Mammary epithelial cell (primary cell): ENCODE measurements around the gene LOX.

Experiments used
- EZH2 ChIP-seq: IDR thresholded peaks from 2 replicates; pipeline ENCODE4 v1.6.1; 2012; ENCODE audit warnings: low read length, inconsistent platforms, borderline replicate concordance
- TF ChIP-seq, protein P1 (sequence below), 2 donors: IDR thresholded peaks in 1 of 2; conservative IDR thresholded peaks in 1 of 2; 2 replicates each; pipeline ENCODE4 v1.5.1; 2011 to 2012; ENCODE audit warnings: inconsistent platforms in 2 of 2, low read length in 2 of 2, mild to moderate bottlenecking in 2 of 2, control low read depth in 1 of 2, low read depth in 1 of 2; ENCODE audit not compliant: insufficient read depth in 1 of 2; ENCODE audit errors: extremely low read depth in 1 of 2

DNA sequence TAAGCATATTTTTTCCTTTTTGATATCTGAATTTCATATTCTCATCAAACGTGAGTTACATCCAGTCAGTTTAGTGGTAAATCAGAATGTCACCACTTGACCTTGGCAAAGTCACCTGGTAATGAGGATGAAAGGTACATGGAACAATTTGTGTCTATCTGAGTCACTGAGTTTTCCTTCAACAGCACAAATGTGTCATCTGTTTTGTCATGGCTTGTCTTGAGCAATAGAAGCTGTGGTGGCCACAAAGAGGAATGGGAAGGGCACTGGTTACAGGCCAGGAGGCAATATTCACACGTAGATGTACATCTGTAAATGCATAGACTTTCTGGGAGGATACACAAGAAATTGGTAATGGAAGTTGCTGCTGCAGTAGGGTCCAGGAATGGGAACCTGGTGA is 42.9 kb upstream of the LOX start:
- TF ChIP-seq, protein P1, sequence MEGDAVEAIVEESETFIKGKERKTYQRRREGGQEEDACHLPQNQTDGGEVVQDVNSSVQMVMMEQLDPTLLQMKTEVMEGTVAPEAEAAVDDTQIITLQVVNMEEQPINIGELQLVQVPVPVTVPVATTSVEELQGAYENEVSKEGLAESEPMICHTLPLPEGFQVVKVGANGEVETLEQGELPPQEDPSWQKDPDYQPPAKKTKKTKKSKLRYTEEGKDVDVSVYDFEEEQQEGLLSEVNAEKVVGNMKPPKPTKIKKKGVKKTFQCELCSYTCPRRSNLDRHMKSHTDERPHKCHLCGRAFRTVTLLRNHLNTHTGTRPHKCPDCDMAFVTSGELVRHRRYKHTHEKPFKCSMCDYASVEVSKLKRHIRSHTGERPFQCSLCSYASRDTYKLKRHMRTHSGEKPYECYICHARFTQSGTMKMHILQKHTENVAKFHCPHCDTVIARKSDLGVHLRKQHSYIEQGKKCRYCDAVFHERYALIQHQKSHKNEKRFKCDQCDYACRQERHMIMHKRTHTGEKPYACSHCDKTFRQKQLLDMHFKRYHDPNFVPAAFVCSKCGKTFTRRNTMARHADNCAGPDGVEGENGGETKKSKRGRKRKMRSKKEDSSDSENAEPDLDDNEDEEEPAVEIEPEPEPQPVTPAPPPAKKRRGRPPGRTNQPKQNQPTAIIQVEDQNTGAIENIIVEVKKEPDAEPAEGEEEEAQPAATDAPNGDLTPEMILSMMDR (conservative IDR thresholded peaks at IDR 0.05 in 1 of 2, IDR thresholded peaks at IDR 0.05 in 1 of 2; ENCODE audit: extremely low read depth in 1 of 2, insufficient read depth in 1 of 2, low read depth in 1 of 2, low read length in 2 of 2) = no peak
- no peak for TF ChIP-seq EZH2
